CD4-positive, alpha-beta T cell treated with Interleukin-10 for 1 hour (primary cell): ENCODE data around the gene MMAB.

Source experiments
- DNase-seq: peaks from one replicate; pipeline ENCODE4 v3.0.0-alpha.2; 2020

The MMAB gene

DNA sequence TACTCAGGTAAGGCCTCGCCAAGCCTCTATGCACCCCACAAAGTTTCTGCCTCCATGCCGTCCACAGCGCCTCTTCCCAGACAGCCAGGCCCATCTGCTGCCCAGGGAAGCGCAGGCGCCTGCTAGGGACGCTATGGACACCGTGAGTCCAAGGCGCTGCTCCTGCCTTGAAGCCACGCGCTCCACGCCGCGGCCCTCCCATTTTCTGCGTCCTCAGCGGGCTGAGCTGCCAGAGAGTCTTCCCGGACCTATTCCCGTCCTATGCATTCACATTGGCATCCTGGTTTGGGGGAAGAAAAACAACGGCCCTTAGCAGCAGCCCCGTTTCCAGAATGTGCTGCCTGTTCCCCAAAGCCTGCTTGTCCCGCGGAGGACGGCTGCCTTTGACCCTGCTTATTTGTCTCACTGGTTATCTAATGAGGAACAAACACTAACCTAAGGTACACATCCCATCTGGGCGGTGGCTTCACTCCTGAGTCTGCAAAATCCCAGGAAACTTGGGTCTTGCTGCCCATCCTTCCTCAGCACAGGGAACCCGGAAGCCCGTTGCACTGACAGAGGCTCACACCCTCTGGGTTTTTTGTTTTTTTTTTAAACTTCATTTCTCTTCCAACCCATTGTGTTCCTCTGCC is 38.0 kb downstream of the MMAB start:
- no peak for DNase-seq

- DNase-seq, result no peak
These were observed 38.8 kb downstream of the MMAB start for GRCh38 chr12:109534456-109534855.

DNA sequence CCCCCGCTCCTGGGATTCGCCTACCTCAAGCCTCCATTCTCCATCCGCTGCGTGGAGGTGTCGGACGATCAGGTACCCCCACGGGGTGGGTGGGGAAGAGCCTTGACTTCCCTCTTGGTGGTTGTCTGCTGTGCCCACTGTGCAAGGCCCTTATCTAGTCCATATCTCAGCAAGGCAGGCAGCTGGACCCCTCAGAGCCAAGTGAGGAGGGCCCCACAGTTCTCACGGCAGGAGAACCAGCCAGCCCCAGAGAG is 39.9 kb downstream of the MMAB start:
- no peak for DNase-seq

DNA sequence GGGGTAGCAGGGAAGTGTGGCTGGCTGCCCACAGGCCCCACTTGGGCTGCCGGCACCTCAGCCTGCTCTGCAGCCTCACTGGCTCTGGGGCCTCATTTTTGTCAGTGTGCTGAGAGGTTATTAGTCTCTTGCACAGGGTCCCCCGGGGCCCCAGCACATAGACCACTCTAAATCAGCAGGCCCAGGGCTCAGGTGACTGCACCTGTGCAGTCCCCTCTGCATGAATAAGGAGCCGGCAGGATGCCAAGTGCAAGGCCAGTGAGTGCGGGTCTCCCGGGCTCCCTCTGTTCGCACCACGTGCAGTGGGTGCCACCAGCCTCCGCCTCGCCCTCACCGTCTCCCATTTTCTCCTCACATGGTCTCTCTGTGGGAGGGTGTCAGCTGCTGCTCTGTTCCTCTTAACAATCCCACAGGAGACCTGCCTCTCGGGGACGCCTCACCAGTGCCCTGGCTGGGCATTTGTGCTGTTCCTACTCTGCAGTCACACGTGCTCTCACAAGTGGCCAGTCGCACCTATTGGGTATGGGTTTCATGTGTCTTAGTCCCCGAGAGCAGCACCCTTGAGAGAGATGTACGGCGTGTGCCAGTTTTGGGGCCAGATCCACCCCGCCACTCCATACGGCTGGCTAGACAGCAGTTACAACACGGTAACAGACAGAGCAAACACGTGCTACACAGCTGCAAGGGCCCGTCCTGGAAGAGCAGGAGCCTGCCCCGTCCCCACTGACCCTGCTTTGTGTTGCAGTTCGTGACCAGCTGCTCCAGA is 40.4 kb downstream of the MMAB start:
- DNase-seq, result no peak

GRCh38 chr12:109531411-109531810 is 41.9 kb downstream of the MMAB start:
- no peak for DNase-seq

- no peak for DNase-seq
These were observed 43.3 kb downstream of the MMAB start for GRCh38 chr12:109529691-109530640.

GRCh38 chr12:109527489-109528123 is 45.7 kb downstream of the MMAB start:
- DNase-seq, result no peak

DNA sequence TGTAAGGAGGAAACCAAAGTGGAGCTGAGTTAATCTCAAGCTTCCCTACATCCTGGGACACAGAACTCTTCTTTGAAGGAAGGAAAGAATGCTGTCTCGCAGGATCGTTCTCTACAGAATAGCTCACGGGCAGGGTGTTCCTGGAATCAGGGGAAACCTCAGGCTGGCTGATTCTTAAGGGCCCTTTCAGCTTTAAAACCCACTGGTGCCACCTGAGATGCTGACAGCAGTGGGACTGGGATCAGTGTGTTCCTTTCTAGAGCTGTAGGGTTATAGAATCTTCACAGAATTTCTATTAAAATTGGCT is 48.1 kb downstream of the MMAB start:
- no peak for DNase-seq

DNA sequence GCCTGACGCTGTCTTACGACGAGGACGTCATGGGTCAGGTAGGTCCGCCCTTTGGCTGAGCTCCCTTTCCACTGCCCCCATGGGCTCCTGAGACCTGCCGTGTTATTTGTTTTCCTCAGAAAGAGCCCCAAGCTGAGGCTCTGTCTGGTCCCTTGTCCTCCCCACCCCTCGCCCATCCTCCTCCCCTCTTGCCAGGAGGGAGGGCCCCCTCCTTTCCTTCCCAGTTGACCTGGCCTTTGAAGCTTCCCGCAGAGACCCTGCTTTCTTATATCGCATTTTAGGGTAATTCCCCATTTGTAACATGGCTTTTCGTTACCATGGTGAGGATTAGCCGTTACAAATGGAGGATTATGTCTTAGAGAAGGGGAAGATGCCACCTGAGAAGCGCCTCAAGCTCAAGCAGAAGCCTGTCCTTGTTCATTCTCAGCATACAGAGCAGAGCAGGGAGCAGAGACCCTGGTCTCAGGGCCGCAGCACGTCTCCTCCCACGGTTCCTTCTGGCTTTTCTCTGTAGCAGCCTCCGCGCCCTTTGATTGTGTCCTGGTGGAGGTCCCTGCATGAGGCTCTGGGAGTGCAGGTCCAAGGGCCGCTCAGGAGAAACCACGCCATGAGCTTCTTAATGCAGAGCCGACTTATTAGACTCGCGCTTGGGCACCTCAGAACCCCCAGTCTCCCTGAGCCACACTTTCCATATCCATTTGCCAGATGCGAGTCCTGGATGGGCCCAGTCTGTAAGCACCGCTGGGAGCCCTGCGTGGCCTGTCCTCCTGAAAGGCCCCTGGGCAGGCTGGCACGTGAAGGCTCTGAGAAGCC is 48.6 kb downstream of the MMAB start:
- no peak for DNase-seq

DNA sequence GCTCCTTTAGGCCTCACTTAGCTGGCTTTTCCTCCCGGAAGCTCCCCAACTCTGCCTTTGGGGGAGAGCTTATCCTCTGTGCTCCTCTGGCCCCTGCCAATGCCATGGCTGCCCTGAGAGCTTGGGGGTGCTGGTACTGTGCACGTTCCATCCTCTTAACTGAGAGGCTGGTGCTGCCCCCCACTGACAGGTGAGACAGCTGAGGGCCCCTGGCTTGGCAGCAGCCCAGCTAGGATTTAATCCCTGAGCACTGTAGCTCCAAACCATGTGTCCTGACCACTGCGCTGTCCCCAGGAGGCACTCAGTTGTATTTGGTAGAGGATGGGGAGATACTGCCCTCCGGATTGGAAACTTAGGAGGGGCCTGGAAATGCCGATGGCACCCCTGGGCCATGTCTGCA is 49.8 kb downstream of the MMAB start:
- no peak for DNase-seq

DNA sequence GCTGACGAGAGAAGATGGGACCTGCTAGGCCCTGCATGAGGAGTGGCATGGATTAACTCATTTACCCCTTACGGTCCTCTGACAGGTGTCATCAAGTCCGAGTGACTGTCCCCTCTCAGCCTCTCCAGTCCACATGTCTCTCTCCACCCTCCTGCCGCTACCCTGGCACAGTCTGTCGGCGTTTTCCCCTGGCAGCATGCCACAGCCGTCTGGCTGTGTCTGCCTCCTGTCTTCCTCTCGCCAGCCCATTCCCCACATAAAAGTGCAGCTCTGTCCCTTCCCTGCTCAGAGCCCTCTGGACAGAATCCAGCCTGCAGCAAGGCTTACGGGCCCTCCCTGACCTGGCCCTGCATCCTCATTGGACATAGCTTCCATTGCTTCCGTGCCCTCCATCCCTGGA is 50.2 kb downstream of the MMAB start:
- DNase-seq, result no peak

DNA sequence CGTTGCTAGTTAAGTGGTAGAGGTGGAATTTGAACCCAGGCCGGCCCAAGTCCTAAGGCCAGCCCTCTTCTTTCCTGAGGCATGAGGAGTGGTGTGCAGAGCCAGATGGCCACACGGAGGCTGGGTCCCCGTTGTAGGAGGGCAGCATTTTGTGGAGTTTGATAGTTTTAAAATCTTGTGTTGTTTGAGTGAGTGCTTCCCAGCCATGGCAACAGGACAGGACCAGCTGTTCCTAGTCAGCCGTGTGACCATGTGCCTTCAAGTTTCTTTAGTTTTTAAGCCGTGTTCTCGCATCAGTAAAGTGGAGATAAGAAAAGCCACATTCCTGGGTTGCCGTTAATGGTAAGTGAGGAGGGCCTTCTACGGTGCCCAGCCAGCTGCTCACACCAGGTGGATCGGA is 51.5 kb downstream of the MMAB start:
- no peak for DNase-seq

DNA sequence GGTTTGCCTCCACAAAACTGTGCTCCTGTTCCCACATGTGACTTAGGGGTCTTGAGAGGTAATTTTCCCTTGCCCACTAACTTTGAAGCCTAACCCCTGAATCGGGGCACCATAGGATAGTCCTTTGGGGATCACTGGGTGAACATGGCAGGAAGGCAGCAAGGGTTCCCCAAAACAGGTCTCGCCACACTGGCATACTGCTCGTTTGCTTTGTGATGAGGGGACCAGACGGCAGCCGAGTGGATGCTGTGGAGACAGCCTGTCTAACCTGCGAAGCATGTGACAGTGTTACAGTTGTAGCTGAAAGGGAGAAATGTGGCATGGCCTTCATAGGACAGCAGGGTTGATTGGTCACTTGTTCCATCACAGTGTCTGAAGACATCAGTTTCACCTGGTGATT is 53.5 kb downstream of the MMAB start:
- no peak for DNase-seq

- peak; percentile 60 for DNase-seq
These were observed 54.3 kb downstream of the MMAB start for GRCh38 chr12:109518820-109519665.

DNA sequence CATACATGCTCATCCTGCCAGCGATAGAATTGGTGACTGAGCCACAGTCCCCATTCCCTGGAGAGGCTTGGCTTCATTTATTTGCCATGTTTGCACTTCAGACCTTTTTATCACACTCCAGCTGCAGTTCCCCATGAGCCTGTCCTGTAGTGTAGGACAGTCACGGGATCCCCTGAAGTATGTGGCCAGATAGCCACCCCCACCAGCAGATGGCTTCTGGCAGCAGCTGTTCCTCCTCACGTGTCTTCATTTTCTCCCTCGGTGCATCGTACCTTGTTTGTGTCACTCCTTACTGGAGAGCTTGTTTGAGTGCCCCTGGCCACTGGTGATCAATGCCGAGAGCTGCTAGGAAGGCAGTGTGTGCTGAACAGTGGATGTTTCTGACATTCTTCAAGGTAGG is 55.7 kb downstream of the MMAB start:
- no peak for DNase-seq

GRCh38 chr12:109513977-109514376 is 59.3 kb downstream of the MMAB start:
- no peak for DNase-seq

DNA sequence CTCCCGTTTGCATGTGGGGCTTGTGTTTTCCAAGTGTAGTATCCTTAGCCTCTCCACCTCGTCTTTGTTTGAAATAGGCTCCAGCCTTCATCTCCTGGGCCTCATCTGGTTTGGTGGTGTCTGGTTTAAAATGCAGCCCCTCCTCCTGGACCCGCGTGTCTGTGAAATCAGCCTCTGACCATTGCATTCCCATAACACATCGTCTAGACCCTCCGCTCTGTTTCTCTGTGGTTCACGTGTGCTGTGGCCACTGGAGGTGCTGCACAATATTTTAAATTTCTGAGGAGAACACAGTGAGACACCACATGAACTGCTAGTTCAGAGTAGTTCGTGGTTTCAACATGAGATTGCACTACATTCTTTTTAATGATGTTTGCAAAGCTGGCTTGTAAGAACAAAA is 60.3 kb downstream of the MMAB start:
- no peak for DNase-seq

DNA sequence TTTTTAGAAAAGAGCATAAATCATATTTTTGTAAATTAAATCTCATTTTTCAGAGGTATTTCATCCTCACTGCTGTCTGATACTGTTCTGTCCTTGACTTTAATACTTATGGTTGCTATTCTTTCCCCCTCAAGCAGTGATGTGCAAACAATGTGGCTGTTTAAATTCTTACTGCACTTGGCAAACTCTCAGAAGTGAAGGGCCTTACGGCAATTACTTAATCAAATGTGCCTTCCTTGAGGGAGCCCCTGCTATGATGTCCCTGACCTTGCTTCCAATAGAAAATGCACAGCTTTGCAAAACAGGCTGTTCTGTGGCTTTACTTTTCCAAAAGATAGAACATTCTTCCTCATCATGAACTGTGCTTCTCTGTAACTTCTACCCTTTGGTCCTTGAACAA is 60.7 kb downstream of the MMAB start:
- no peak for DNase-seq

- DNase-seq, result no peak
These were observed 63.1 kb downstream of the MMAB start for GRCh38 chr12:109510196-109510595.

GRCh38 chr12:109504068-109504467 is 69.2 kb downstream of the MMAB start:
- DNase-seq, result no peak
